SK-N-SH (cell line): ENCODE results near the gene WWC1.

Experiments used
- EP300 ChIP-seq, 2 experiments: IDR thresholded peaks; 2 replicates each; pipeline versions ENCODE4 v1.4.0 to v1.6.1; 2012; ENCODE audit warnings: borderline replicate concordance in 1 of 2, low read depth in 1 of 2, low read length in 1 of 2
- TCF12 ChIP-seq: IDR thresholded peaks from 2 replicates; pipeline ENCODE4 v1.4.0; 2012

- TF ChIP-seq EP300 (IDR thresholded peaks at IDR 0.05; ENCODE audit: borderline replicate concordance in 1 of 2, low read depth in 1 of 2, low read length in 1 of 2), result no peak
- TF ChIP-seq TCF12, result no peak
Measured at GRCh38 chr5:168334695-168335094, 43.2 kb downstream of the WWC1 start.
